Fibroblast of lung (primary cell): ENCODE data around the gene LGI2. TPM values are rescaled to one million over a fixed set of nuclear protein-coding genes. Genes with fewer than 3 reads are reported as not detected.
A peak's percentile ranks its signal among the peaks of the same experiment; 100 is the strongest.
"Not testable (repeated sequence)": the region's sequence is repeated elsewhere in the genome, so short reads cannot be mapped to it uniquely, and the experiment has no call there.

ENCODE experiments used
- DNase-seq, 2 donors: peaks; one replicate each; pipeline versions ENCODE4 v3.0.0 to v3.0.0-alpha.2; 2010; ENCODE audit warnings: low read depth in 2 of 2
- H2AFZ ChIP-seq: 2 replicates; pipeline ENCODE4 v1.5.1; 2012; ENCODE audit warnings: low read length, control low read depth, inconsistent platforms
- H3K27ac ChIP-seq: 2 replicates; pipeline ENCODE4 v1.5.1; 2011; ENCODE audit warnings: low read length, control low read depth; ENCODE audit not compliant: insufficient read depth
- H3K27me3 ChIP-seq: 2 replicates; pipeline ENCODE4 v1.5.1; 2011; ENCODE audit warnings: mild to moderate bottlenecking, low read length; ENCODE audit not compliant: control insufficient read depth, insufficient read depth
- H3K36me3 ChIP-seq: 2 replicates; pipeline ENCODE4 v1.5.1; 2011; ENCODE audit warnings: low read length; ENCODE audit not compliant: control insufficient read depth, insufficient read depth
- H3K4me1 ChIP-seq: 2 replicates; pipeline ENCODE4 v1.5.1; 2011; ENCODE audit warnings: low read length; ENCODE audit not compliant: control insufficient read depth, insufficient read depth; ENCODE audit errors: extremely low read depth
- H3K4me2 ChIP-seq: 2 replicates; pipeline ENCODE4 v1.5.1; 2011; ENCODE audit warnings: low read length, control low read depth; ENCODE audit not compliant: insufficient read depth; ENCODE audit errors: extremely low read depth
- H3K4me3 ChIP-seq, 4 experiments: fragments of 200-600 bp in 1 of 4; sonication (generic) in 1 of 4; replicated peaks in 1 of 4; 2 replicates each; pipeline ENCODE4 v1.5.1; 2011 to 2016; ENCODE audit warnings: low read length in 4 of 4, low read depth in 3 of 4, mild to moderate bottlenecking in 3 of 4, control low read depth in 2 of 4, inconsistent platforms in 1 of 4, mixed read lengths in 1 of 4; ENCODE audit not compliant: insufficient read depth in 1 of 4; ENCODE audit errors: control extremely low read depth in 1 of 4
- H3K79me2 ChIP-seq: 2 replicates; pipeline ENCODE4 v1.5.1; 2012; ENCODE audit warnings: mild to moderate bottlenecking, low read length, inconsistent platforms; ENCODE audit not compliant: control insufficient read depth, insufficient read depth
- H3K9ac ChIP-seq: 2 replicates; pipeline ENCODE4 v1.5.1; 2011; ENCODE audit warnings: mild to moderate bottlenecking, low read length, control low read depth; ENCODE audit not compliant: insufficient read depth
- H3K9me3 ChIP-seq: 2 replicates; pipeline ENCODE4 v1.5.1; 2012; ENCODE audit warnings: low read depth, low read length; ENCODE audit not compliant: control insufficient read depth, insufficient read depth
- H4K20me1 ChIP-seq: 2 replicates; pipeline ENCODE4 v1.5.1; 2011; ENCODE audit warnings: low read length; ENCODE audit not compliant: control insufficient read depth, insufficient read depth; ENCODE audit errors: extremely low read depth
- EZH2 ChIP-seq: IDR thresholded peaks from 2 replicates; pipeline ENCODE4 v1.5.1; 2012; ENCODE audit warnings: low read length, control low read depth, mild to moderate bottlenecking; ENCODE audit errors: missing control alignments
- polyA plus RNA-seq, 2 donors: library from polyadenylated mRNA; depleted of rRNA in 1 of 2; stranded (reverse) in 1 of 2; unstranded in 1 of 2; fragments of >200 nt; gene quantifications; 2 replicates each; pipeline ENCODE4 v1.2.1, GENCODE V29; 2011 to 2012; ENCODE audit warnings: missing spikeins in 1 of 2
- total RNA-seq: library from RNA; depleted of rRNA; stranded (reverse); fragments of >200 nt; gene quantifications from 2 replicates; pipeline ENCODE4 v1.2.1, GENCODE V29; 2014
- TF ChIP-seq, protein P1 (sequence below), 2 donors: IDR thresholded peaks in 1 of 2; conservative IDR thresholded peaks in 1 of 2; 1 replicate in 1 of 2; 2 replicates in 1 of 2; pipeline ENCODE4 v1.5.1; 2011 to 2012; ENCODE audit warnings: low read length in 2 of 2, control low read depth in 1 of 2, inconsistent platforms in 1 of 2, low read depth in 1 of 2, mild to moderate bottlenecking in 1 of 2

Gene LGI2
- total and polyA plus RNA-seq, 2 donors (not counting 1 experiment from before 2014, with no cell fraction given), result under 0.01 TPM; not detected in 1

DNA sequence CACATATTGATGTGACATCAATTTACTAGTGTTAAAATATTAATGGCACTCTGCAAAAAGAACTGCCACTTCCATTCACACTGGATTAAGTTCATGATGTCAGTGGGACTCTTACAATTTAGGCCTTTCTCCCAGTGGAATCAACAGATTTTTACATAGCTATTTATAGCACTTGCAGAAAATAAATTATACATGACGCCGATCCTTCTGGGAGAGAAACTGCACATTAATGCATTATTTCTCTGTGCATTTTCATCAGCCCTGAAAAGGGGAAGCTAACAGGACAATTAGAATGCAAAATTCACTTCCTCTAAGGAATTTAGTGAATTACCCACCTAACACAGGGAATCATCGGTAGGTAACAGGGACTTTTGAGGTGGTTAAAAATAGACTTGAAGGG is 15.7 kb downstream of the LGI2 start:
- no peak overlapping the region for H2AFZ ChIP-seq
- no peak overlapping the region for H3K4me3 ChIP-seq
- no peak overlapping the region for H3K27ac ChIP-seq
- no peak overlapping the region for H3K4me2 ChIP-seq
- no peak for DNase-seq
- H3K79me2 ChIP-seq, result no peaks in the 10 kb centered on the region
- TF ChIP-seq, protein P1, sequence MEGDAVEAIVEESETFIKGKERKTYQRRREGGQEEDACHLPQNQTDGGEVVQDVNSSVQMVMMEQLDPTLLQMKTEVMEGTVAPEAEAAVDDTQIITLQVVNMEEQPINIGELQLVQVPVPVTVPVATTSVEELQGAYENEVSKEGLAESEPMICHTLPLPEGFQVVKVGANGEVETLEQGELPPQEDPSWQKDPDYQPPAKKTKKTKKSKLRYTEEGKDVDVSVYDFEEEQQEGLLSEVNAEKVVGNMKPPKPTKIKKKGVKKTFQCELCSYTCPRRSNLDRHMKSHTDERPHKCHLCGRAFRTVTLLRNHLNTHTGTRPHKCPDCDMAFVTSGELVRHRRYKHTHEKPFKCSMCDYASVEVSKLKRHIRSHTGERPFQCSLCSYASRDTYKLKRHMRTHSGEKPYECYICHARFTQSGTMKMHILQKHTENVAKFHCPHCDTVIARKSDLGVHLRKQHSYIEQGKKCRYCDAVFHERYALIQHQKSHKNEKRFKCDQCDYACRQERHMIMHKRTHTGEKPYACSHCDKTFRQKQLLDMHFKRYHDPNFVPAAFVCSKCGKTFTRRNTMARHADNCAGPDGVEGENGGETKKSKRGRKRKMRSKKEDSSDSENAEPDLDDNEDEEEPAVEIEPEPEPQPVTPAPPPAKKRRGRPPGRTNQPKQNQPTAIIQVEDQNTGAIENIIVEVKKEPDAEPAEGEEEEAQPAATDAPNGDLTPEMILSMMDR (conservative IDR thresholded peaks at IDR 0.05 in 1 of 2, IDR thresholded peaks at IDR 0.05 in 1 of 2; ENCODE audit: low read depth in 1 of 2, low read length in 2 of 2), result no peak
- TF ChIP-seq EZH2, result no peak
- no peaks in the 10 kb centered on the region for H3K27me3 ChIP-seq
- H3K36me3 ChIP-seq, result no peaks in the 10 kb centered on the region
- H3K4me1 ChIP-seq, result no peaks in the 10 kb centered on the region
- no peaks in the 10 kb centered on the region for H3K9me3 ChIP-seq
- no peaks in the 10 kb centered on the region for H4K20me1 ChIP-seq
- no peak overlapping the region for H3K9ac ChIP-seq

DNA sequence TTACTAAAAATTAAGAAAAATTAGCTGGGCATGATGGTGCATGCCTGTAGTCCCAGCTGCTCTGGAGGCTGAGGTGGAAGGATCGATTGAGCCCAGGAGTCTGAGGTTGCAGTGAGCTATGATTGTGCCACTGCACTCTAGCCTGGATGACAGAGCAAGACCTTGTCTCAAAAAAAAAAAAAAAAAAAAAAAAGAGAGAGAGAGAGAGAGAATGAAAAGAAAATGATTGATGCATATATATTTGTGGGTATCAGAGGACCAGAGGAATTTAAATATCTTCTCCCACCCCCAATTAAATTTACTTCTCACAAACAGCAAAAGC is 16.1 kb downstream of the LGI2 start:
- H3K4me2 ChIP-seq, H3K79me2 ChIP-seq, H3K36me3 ChIP-seq, H4K20me1 ChIP-seq, H3K27ac ChIP-seq, H3K9ac ChIP-seq, H2AFZ ChIP-seq, H3K4me3 ChIP-seq, H3K4me1 ChIP-seq, H3K9me3 ChIP-seq, H3K27me3 ChIP-seq, DNase-seq: not testable (repeated sequence)

GRCh38 chr4:25013756-25014661 is 16.7 kb downstream of the LGI2 start:
- TF ChIP-seq, protein P1 (conservative IDR thresholded peaks at IDR 0.05 in 1 of 2, IDR thresholded peaks at IDR 0.05 in 1 of 2; ENCODE audit: low read depth in 1 of 2, low read length in 2 of 2), result no peak
- TF ChIP-seq EZH2, result no peak
- no peak overlapping the region for H3K4me3 ChIP-seq
- no peaks in the 10 kb centered on the region for H4K20me1 ChIP-seq
- no peaks in the 10 kb centered on the region for H3K79me2 ChIP-seq
- no peak overlapping the region for H2AFZ ChIP-seq
- H3K9me3 ChIP-seq, result no peaks in the 10 kb centered on the region
- no peak overlapping the region for H3K4me2 ChIP-seq
- H3K36me3 ChIP-seq, result no peaks in the 10 kb centered on the region
- no peak overlapping the region for H3K9ac ChIP-seq
- no peaks in the 10 kb centered on the region for H3K27me3 ChIP-seq
- H3K4me1 ChIP-seq, result no peaks in the 10 kb centered on the region
- peak in 1 of 2 donors; percentile 3 for DNase-seq
- H3K27ac ChIP-seq, result no peak overlapping the region
